HG02938 (cell line): ENCODE results near the gene DDX3X.
"Not testable (repeated sequence)": the region's sequence is repeated elsewhere in the genome, so short reads cannot be mapped to it uniquely, and the experiment has no call there.

ENCODE experiments used
- ATAC-seq: cut with Tn5 transposase; IDR thresholded peaks from one replicate; pipeline ENCODE4 v1.9.1; 2021; ENCODE audit warnings: mild to moderate bottlenecking, moderate library complexity; ENCODE audit not compliant: unreplicated experiment

The DDX3X gene

DNA sequence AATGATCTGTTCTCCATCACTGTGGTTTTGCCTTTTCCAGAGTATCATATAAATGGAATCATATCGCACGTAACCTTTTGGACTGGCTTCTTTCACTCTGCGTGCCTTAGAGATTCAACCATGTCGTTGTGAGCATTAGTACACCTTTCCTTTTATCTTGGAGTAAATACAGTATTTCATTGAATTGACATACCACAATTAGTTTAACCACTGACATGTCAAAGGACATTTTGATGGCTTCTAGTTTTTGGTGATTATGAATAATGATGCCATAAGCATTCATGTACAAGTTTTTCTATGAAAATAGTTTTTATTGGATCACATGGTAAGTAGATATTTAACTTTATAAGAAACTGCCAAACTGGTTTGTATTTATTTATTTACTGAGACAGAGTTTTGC is 35.2 kb downstream of the DDX3X start:
- no peak for ATAC-seq

GRCh38 chrX:41371575-41371974 is 37.6 kb downstream of the DDX3X start:
- ATAC-seq, result not testable (repeated sequence)

DNA sequence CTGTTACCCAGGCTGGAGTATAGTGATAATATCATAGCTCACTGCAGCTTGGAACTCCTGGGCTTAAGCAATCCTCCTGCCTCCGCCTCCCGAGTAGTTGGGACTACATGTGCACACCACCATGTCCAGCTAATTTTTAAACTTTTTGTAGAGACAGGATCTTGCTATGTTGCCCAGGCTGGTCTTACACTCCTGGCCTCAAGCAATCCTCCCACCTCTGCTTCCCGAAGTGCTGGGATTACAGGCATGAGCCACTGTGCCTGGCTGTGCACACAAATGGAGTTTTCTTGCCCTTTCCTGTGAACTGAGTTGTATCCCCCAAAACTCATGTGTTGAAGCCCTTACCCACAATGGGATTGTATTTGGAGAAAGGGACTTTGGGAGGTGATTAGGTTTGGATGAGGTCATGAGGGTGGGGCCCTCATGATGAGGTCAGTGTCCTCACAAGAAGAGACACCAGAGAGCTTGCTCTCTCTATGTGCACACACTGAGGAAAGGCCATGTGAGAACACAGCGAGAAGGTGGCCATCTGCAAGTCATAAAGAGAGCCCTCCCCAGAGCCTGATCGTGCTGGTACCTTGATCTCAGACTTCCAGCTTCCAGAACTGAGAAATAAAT is 40.1 kb downstream of the DDX3X start:
- no peak for ATAC-seq

GRCh38 chrX:41377624-41378023 is 43.7 kb downstream of the DDX3X start:
- ATAC-seq, result no peak

DNA sequence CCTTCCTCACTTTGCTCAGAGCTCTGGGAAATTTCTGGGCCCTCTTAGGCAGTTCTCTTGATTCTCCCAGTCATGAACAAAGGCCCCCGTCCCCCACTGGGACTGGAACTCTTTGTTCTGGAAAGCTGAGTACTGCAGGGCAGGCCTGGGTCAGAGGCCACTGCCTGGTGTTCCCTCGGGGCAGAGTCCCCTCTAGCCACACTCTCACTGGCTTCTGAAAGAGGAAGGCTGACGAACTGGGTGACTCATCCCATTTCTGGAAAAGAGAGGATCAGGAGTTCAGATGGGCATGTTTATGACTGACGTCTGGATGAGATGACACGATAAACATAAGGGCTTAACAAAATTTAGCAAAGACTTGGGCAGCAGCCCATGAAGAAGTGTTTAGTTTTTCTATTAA is 47.7 kb downstream of the DDX3X start:
- ATAC-seq, result no peak

DNA sequence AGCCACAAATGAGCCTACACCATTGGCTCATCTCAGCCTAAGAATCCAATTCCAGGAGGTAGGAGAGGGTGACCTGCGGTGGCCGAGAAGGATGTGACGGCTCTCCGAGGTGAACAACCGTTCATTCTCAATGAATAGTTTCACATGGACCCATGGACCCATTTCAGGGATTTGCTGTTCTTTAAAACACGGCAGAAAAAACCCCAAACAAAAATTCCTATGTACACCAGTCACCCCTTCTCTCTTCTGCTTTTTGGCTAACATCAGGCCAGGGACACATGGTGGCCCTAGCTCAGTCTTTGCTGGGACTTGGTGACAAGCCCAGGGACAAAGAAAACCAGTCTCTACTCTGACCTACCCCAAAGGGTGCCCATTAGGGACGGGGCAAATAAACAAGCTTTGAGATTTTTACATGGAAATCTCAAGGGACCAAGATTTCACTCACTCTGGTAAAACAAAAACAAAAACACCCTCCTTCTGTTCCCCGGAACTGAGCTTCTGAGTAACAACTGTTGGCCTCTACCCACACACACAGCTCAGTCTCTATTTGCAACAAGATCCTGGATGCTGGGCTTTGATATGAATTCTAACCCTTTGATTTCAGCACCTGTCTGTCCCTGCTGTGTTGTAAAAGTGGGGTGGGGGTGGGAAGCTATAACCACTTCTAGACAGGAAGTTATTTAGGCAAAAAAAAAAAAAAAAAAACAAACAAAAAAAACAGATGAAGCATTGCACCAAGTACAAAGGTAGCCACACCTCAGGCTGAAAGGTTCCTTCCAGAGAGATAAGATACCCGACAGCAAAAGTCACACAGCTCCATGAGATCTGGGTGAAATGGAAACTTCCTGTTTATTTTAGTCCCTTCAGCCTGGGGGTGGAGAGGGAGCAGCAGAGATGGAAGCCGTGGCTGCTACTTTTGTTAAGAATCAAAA is 49.0 kb downstream of the DDX3X start:
- no peak for ATAC-seq

DNA sequence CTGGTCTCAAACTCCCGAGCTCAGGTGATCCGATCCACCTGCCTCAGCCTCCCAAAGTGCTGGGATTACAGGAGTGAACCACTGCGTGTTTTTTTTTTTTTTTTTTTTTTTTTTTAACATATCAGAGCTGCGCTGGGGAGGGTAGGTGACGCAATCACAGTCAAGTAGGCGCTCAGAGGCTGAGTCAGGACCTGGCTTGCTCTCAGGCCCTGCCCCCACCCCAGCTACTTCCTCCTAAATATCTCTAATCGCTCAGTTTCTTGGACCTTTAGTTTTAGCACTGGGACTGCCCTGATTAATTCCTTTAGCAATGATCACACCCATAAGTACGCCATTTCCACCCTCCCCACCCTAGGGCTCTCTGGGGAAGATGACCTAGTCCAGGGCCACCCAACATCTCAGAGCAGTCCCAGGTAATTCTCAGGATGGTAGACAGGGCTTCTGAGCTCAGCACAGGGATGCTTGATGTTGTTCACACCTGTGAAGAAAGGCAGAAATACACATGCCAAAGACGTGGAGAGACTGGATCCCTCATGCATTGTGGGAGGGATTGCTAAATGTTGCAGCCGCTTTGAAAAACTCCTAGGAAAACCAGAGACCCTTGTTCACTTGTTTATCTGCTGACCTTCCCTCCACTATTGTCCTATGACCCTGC is 50.2 kb downstream of the DDX3X start:
- no peak for ATAC-seq

DNA sequence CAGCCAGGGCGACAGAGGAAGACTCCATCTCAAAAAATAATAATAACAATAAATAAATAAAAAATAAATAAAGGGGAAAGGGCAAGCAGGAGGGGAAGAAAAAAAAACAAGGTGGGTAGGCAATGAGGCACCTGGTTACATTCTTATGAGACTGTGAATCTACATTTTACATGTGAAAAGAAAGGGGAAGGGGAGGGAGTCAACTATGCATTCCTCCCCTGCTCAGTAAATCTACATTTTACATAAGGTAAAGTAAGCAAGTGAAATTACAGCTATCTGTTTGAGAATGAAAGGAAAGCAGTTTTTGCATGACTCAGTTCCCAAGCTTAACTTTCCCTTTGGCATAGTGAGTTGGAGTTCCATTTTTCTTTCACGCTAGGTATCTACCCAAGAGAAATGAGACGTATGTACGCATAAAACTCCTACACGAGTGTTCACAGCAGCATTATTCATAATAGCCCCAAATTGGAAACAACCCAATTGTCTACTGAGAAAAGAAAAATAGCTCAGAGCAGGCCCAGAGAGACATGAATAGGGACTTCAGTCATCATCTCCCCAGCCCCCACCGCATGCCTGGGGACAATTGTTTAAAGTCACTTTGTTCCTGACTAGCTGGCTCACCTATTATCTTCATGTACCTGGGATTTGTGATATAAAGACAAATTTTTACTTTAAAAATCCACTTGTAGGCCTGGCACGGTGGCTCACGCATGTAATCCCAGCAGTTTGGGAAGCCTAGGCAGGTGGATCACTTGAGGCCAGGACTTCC is 52.4 kb downstream of the DDX3X start:
- no peak for ATAC-seq

DNA sequence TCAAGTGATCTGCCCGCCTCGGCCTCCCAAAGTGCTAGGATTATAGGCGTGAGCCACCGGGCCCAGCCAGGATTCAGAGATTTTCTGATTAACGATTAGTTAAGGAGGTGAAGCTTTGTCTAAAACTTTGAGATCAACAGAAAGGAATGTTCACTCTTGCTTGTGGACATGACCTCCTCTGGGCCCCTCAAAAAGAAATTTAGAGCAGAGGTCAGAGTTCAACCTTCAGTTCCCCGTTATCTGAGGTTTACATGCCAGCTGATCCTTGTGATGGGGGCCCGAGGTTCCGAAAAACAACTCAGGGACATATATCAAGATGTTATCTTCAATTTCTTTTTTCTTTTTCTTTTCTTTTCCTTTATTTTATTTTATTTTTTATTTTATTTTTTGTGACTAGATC is 54.6 kb downstream of the DDX3X start:
- no peak for ATAC-seq

- ATAC-seq, result no peak
Measured at GRCh38 chrX:41389311-41389888, 55.4 kb downstream of the DDX3X start.

DNA sequence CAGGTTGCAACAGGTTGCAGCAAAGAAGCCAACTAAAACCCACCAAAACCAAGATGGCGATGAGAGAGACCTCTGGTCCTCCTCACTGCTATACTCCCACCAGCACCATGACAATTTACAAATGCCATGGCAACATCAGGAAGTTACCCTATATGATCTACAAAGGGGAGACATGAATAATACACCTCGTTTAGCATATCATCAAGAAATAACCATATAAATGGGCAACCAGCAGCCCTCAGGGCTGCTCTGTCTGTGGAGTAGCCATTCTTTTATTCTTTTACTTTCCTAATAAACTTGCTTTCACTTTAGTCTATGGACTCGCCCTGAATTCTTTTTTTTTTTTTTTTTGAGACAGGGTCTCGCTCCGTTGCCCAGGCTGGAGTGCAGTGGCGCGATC is 56.6 kb downstream of the DDX3X start:
- not testable (repeated sequence) for ATAC-seq

GRCh38 chrX:41391606-41392005 is 57.6 kb downstream of the DDX3X start:
- no peak for ATAC-seq

DNA sequence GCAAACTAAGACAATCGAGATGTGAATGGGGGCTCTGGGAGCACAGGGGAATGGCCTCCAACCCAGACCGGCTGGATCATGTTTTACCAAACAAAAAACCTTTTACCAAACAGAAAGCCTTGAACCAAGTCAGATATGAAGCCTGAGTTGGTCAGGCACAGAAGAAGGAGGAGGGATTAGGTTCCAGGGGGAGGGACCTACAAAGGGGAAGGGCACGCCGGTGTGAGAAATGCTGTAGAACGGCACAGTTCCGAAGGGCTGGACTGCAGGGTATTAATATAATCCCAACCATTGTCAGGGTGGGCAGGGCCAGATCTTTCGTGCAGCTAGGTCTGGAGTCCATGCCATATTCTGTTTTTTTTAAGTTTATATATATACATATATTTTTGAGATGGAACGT is 60.3 kb downstream of the DDX3X start:
- no peak for ATAC-seq

- no peak for ATAC-seq
Measured at GRCh38 chrX:41397219-41397618, 63.3 kb downstream of the DDX3X start.

DNA sequence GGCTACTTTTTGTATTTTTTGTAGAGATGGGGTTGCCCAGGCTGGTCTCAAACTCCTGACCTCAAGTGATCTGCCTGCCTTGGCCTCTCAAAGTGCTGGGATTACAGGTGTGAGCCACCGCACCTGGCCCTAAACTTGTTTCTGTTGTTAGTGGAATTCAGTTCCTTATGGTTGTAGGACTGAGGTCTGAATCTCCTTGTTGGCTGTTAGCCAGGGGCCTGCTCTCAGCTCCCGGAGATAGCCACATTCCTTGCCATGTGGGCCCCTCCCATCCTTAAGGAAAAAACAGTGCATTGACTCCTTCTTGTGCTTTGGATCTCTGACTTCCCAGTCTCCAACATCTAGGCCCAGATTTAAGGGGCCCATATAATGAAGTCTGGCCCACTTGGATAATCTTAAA is 63.8 kb downstream of the DDX3X start:
- ATAC-seq, result no peak

GRCh38 chrX:41402556-41402955 is 68.6 kb downstream of the DDX3X start:
- not testable (repeated sequence) for ATAC-seq

- ATAC-seq, result no peak
Measured at GRCh38 chrX:41405551-41405950, 71.6 kb downstream of the DDX3X start.

DNA sequence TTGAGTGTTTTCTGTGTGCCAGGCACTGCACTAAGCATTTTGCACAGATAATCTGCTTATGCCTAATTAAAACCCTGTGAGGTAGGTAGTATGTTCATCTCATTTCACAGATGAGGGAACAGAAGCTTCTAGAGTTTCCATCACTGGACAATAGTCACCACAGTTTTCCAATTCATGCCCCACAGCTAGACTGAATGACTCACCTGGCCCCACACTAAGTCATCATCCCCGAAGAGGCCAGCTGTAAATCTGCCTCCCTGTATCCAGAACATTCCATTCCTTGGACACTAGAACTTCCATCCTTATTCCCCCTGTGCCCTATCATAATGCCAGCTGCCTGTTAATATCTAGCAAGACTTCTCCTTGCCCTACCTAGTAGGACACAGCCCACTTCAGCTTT is 72.2 kb downstream of the DDX3X start:
- ATAC-seq, result no peak

DNA sequence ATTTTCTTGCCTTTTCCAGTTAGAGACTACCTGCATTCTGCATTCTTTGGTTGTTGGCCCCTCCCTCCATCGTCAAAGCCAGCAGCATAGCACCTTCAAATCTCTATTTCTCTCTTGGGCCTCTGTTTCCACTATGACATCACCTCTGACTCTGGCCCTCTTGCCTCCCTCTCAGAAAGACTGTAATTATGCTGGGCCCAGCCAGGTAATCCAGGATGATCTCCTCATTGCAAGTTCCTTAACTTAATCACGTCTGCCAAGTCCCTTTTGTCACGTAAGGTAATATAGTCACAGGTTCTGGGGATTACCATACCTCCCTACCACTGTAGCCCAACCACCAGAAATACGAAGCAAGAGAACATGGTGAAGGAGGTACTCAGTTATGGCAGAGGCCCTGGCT is 73.9 kb downstream of the DDX3X start:
- no peak for ATAC-seq

GRCh38 chrX:41408576-41408975 is 74.6 kb downstream of the DDX3X start:
- ATAC-seq, result no peak

DNA sequence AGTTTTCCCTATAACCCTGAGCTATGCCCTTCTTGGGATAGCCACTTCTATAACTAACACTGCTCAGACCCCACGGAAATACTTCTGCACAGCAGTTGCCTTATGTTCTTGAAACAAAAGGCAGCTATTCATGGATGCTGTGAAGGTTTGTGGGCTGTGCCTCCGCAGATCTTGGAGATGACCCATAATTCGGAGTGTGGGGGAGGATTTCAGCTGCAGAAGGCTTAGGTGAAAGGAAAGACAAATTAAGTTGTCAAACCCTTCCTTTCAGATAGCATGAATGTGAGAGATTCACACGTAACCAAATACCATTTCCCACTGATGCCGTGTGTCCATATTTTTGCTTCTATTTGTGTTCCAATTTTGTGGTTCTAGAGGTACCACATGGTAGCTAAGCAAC is 75.0 kb downstream of the DDX3X start:
- no peak for ATAC-seq
